Ovary (tissue), 3 donors: Measurements from ENCODE around the gene ATAD3C.

ENCODE experiments used
- CTCF ChIP-seq, 3 donors: fragments of 450-650 bp in 2 of 3; fragments of 200-600 bp in 1 of 3; IDR thresholded peaks; one replicate each; pipeline versions ENCODE4 v1.5.1 to v1.8.0; 2016 to 2022; ENCODE audit warnings: antibody characterized with exemption in 3 of 3, mild to moderate bottlenecking in 1 of 3
- POLR2A ChIP-seq: fragments of 450-650 bp; IDR thresholded peaks from one replicate; pipeline ENCODE4 v1.6.1; 2017; ENCODE audit warnings: antibody characterized with exemption, mild to moderate bottlenecking, moderate library complexity
- donor health status: DM: no; HTN: no; CAD: no.

GRCh38 chr1:1482856-1483255 lies 33.4 kb downstream of the ATAD3C start:
- TF ChIP-seq CTCF (IDR thresholded peaks at IDR 0.05) (no peak), POLR2A (no peak)
